ENCODE data around the gene FCHSD2.

Gene FCHSD2

DNA sequence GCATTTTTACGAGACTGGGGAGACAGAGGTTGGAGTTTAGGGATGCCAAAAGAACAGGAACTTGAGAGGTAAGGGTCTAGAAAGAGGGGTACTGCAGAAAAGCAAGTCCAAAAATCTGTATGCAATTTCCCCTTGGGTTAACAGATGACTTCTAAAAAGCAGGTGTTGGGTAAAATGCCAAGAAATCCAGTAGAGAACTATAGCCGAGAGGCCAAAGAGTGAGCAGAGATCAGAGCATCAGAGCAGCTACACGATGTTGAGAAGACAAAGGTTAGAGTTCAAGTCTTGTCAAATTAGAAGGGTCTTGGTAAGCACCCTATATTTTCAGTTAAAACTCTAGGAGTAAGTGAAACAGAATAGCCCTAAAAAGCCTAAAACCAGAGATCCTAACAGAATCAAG is 145.2 kb downstream of the FCHSD2 start:
- H3K27ac ChIP-seq (ENCODE audit: extremely low read depth, low read depth, low read length): no peak overlapping the region
- TF ChIP-seq ZNF571 (tag by site-specific recombination; IDR thresholded peaks at IDR 0.05): no peak
- TF ChIP-seq ZNF302 (tag by site-specific recombination; IDR thresholded peaks at IDR 0.05; ENCODE audit: low read depth): no peak
- no peak for TF ChIP-seq ZNF175 (tag by site-specific recombination; IDR thresholded peaks at IDR 0.05)
- TF ChIP-seq ZNF514 (tag by site-specific recombination; IDR thresholded peaks at IDR 0.05): no peak
- no peak for TF ChIP-seq ZNF623 (tag by site-specific recombination; IDR thresholded peaks at IDR 0.05)
- TF ChIP-seq TRIM28 (IDR thresholded peaks at IDR 0.05; ENCODE audit: borderline replicate concordance, low read length): no peak
- no peak for TF ChIP-seq PRDM6 (tag by site-specific recombination; IDR thresholded peaks at IDR 0.05)
- TF ChIP-seq ZNF121 (tag by site-specific recombination; IDR thresholded peaks at IDR 0.05): no peak
- no peak for TF ChIP-seq ZNF16 (tag by site-specific recombination; IDR thresholded peaks at IDR 0.05; ENCODE audit: low read depth)
- TF ChIP-seq, protein P1, sequence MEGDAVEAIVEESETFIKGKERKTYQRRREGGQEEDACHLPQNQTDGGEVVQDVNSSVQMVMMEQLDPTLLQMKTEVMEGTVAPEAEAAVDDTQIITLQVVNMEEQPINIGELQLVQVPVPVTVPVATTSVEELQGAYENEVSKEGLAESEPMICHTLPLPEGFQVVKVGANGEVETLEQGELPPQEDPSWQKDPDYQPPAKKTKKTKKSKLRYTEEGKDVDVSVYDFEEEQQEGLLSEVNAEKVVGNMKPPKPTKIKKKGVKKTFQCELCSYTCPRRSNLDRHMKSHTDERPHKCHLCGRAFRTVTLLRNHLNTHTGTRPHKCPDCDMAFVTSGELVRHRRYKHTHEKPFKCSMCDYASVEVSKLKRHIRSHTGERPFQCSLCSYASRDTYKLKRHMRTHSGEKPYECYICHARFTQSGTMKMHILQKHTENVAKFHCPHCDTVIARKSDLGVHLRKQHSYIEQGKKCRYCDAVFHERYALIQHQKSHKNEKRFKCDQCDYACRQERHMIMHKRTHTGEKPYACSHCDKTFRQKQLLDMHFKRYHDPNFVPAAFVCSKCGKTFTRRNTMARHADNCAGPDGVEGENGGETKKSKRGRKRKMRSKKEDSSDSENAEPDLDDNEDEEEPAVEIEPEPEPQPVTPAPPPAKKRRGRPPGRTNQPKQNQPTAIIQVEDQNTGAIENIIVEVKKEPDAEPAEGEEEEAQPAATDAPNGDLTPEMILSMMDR (tag by site-specific recombination; IDR thresholded peaks at IDR 0.05): no peak
- no peak for TF ChIP-seq EGR2 (tag by site-specific recombination; IDR thresholded peaks at IDR 0.05; ENCODE audit: low read depth)
- no peak for TF ChIP-seq PBX3 (CRISPR knock-in tag; IDR thresholded peaks at IDR 0.05)
- TF ChIP-seq, protein P2, sequence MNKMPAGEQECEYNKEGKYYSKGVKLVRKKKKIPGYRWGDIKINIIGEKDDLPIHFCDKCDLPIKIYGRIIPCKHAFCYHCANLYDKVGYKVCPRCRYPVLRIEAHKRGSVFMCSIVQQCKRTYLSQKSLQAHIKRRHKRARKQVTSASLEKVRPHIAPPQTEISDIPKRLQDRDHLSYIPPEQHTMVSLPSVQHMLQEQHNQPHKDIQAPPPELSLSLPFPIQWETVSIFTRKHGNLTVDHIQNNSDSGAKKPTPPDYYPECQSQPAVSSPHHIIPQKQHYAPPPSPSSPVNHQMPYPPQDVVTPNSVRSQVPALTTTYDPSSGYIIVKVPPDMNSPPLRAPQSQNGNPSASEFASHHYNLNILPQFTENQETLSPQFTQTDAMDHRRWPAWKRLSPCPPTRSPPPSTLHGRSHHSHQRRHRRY (tag by site-specific recombination; IDR thresholded peaks at IDR 0.05): no peak
- POLR2A ChIA-PET: no interaction called here
- H3K36me3 ChIP-seq (ENCODE audit: control insufficient read depth in 2 of 2, insufficient read depth in 1 of 2, low read length in 2 of 2): no peaks in the 10 kb centered on the region
- H3K4me3 ChIP-seq (ENCODE audit: low read depth, low read length): no peak overlapping the region
- CTCF ChIA-PET: no interaction called here
- H3K9me3 ChIP-seq (ENCODE audit: control insufficient read depth, insufficient read depth, low read depth, low read length): no peaks in the 10 kb centered on the region
- H3K4me1 ChIP-seq (ENCODE audit: control insufficient read depth, insufficient read depth, low read length): no peaks in the 10 kb centered on the region

DNA sequence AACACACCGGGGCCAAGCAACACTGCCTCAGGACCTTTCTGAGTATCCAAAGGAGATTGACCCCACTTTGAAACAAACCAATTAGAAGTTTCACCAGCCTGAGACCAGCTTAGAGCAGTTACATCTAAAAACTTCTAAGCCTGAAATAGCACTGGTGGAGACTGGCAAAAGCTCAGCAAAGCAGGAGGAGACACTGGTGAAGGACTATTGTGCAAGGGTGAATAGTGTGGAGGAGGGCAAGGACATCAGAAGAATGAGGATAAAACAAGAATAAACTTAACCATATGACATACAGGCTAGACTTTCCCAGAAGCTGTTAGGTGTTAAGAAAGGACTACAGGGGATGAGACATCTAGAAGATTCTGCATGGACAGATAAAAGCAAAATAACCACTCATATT is 152.4 kb downstream of the FCHSD2 start:
- no peaks in the 10 kb centered on the region for H3K9me3 ChIP-seq (ENCODE audit: control insufficient read depth, insufficient read depth, low read depth, low read length)
- no peak overlapping the region for H3K4me3 ChIP-seq (ENCODE audit: low read depth, low read length)
- CTCF ChIA-PET: no interaction called here
- POLR2A ChIA-PET: no interaction called here
- H3K36me3 ChIP-seq (ENCODE audit: control insufficient read depth in 2 of 2, insufficient read depth in 1 of 2, low read length in 2 of 2): no peaks in the 10 kb centered on the region
- H3K27ac ChIP-seq (ENCODE audit: extremely low read depth, low read depth, low read length): no peak overlapping the region
- no peaks in the 10 kb centered on the region for H3K4me1 ChIP-seq (ENCODE audit: control insufficient read depth, insufficient read depth, low read length)
- no peak for TF ChIP-seq ZNF404 (tag by site-specific recombination; IDR thresholded peaks at IDR 0.05)
- no peak for TF ChIP-seq ZBTB17 (tag by site-specific recombination; IDR thresholded peaks at IDR 0.05)
- no peak for TF ChIP-seq TCF7L2 (IDR thresholded peaks at IDR 0.05; ENCODE audit: borderline replicate concordance, low read depth, low read length)
- no peak for TF ChIP-seq SALL2 (tag by site-specific recombination; IDR thresholded peaks at IDR 0.05; ENCODE audit: borderline replicate concordance)
- no peak for TF ChIP-seq ZNF239 (tag by site-specific recombination; IDR thresholded peaks at IDR 0.05)
- TF ChIP-seq ZNF266 (tag by site-specific recombination; IDR thresholded peaks at IDR 0.05; ENCODE audit: low read depth): no peak
- no peak for TF ChIP-seq PBX3 (CRISPR knock-in tag; IDR thresholded peaks at IDR 0.05)
- TF ChIP-seq ZNF335 (tag by site-specific recombination; conservative IDR thresholded peaks at IDR 0.05): no peak
- no peak for TF ChIP-seq ZNF792 (tag by site-specific recombination; IDR thresholded peaks at IDR 0.05)
- TF ChIP-seq PRDM2 (tag by site-specific recombination; IDR thresholded peaks at IDR 0.05; ENCODE audit: borderline replicate concordance): no peak
- no peak for TF ChIP-seq ZNF600 (tag by site-specific recombination; IDR thresholded peaks at IDR 0.05)
- no peak for TF ChIP-seq ZNF223 (tag by site-specific recombination; IDR thresholded peaks at IDR 0.05)

Data from HEK293 (cell line).